IMR-90 (cell line): ENCODE measurements around the gene GRM8. TPM values are rescaled to one million over a fixed set of nuclear protein-coding genes. Genes with fewer than 3 reads are reported as not detected.

Source experiments
- ATAC-seq: fragments of 200-7000 bp; cut with Tn5 transposase; 2 replicates; pipeline ENCODE4 v1.9.1; 2020; ENCODE audit warnings: low read depth, mild to moderate bottlenecking, moderate library complexity
- BruUV-seq: library from RNA; stranded (reverse); fragments of 400-500 nt; replicated peaks from 2 replicates; lab custom pipeline; 2021; lab: Mats Ljungman, UMichigan
- CTCF ChIA-PET: fragments of 300-600 bp; formaldehyde crosslinking; extraction: SDS; loops from one replicate; lab custom pipeline; 2021; ENCODE audit warnings: antibody characterized with exemption; lab: Yijun Ruan, JAX
- POLR2A ChIA-PET: fragments of 300-600 bp; sonication (Branson Sonifier 250); formaldehyde crosslinking; loops from one replicate; lab custom pipeline; 2022; ENCODE audit warnings: antibody characterized with exemption; ENCODE audit not compliant: unreplicated experiment; lab: Charles Lee
- DNase-seq: peaks from one replicate; pipeline ENCODE4 v3.0.0; 2013
- H2AFZ ChIP-seq: replicated peaks from 2 replicates; pipeline ENCODE3; 2013; ENCODE audit warnings: low read length, mild to moderate bottlenecking; ENCODE audit not compliant: poor library complexity
- H2AK5ac ChIP-seq: 2 replicates; pipeline ENCODE4 v1.6.1; 2013; ENCODE audit warnings: low read depth, low read length, inconsistent platforms
- H2AK9ac ChIP-seq: replicated peaks from 2 replicates; pipeline ENCODE3; 2013; ENCODE audit warnings: mild to moderate bottlenecking, low read depth, low read length, moderate library complexity; ENCODE audit not compliant: poor library complexity
- H2BK120ac ChIP-seq: 2 replicates; pipeline ENCODE4 v1.6.1; 2013; ENCODE audit warnings: low read depth, low read length, inconsistent platforms
- H2BK15ac ChIP-seq: 3 replicates; pipeline ENCODE4 v1.6.1; 2013; ENCODE audit warnings: low read depth, low read length, inconsistent platforms
- H2BK20ac ChIP-seq: 2 replicates; pipeline ENCODE4 v1.6.1; 2013; ENCODE audit warnings: low read depth, mild to moderate bottlenecking, inconsistent platforms, low read length, moderate library complexity
- H2BK5ac ChIP-seq: 2 replicates; pipeline ENCODE4 v1.6.1; 2013; ENCODE audit warnings: mild to moderate bottlenecking, low read depth, low read length, inconsistent platforms; ENCODE audit not compliant: poor library complexity, severe bottlenecking
- H3K14ac ChIP-seq: replicated peaks from 2 replicates; pipeline ENCODE4 v1.6.1; 2013; ENCODE audit warnings: low read depth, low read length, inconsistent platforms
- H3K18ac ChIP-seq: 2 replicates; pipeline ENCODE4 v1.6.1; 2013; ENCODE audit warnings: low read depth, low read length, control low read depth
- H3K23ac ChIP-seq: 2 replicates; pipeline ENCODE4 v1.6.1; 2013; ENCODE audit warnings: low read depth, low read length, inconsistent platforms
- H3K27ac ChIP-seq: 2 replicates; pipeline ENCODE4 v1.5.1; 2013; ENCODE audit warnings: mild to moderate bottlenecking, control low read depth, low read length; ENCODE audit not compliant: insufficient read depth
- H3K27me3 ChIP-seq: 2 replicates; pipeline ENCODE4 v1.6.1; 2013; ENCODE audit warnings: low read length; ENCODE audit not compliant: control insufficient read depth, insufficient read depth
- H3K36me3 ChIP-seq: 2 replicates; pipeline ENCODE4 v1.6.1; 2013; ENCODE audit warnings: low read length, mixed read lengths; ENCODE audit not compliant: control insufficient read depth, insufficient read depth
- H3K4ac ChIP-seq: 2 replicates; pipeline ENCODE4 v1.6.1; 2013; ENCODE audit warnings: low read depth, low read length, inconsistent platforms
- H3K4me1 ChIP-seq: 2 replicates; pipeline ENCODE4 v1.6.1; 2013; ENCODE audit warnings: low read length, mixed read lengths; ENCODE audit not compliant: control insufficient read depth, insufficient read depth
- H3K4me2 ChIP-seq: 2 replicates; pipeline ENCODE4 v1.6.1; 2013; ENCODE audit warnings: low read depth, mild to moderate bottlenecking, control low read depth, low read length, moderate library complexity
- H3K4me3 ChIP-seq: 2 replicates; pipeline ENCODE4 v1.5.1; 2013; ENCODE audit warnings: low read depth, mild to moderate bottlenecking, control low read depth, low read length, moderate library complexity; ENCODE audit not compliant: insufficient read depth
- H3K56ac ChIP-seq: 2 replicates; pipeline ENCODE4 v1.6.1; 2013; ENCODE audit warnings: low read length, inconsistent platforms; ENCODE audit not compliant: insufficient read depth; ENCODE audit errors: extremely low read depth
- H3K79me1 ChIP-seq, 2 experiments: 2 replicates each; pipeline ENCODE4 v1.6.1; 2013; ENCODE audit warnings: low read length in 2 of 2, inconsistent platforms in 1 of 2, low read depth in 1 of 2
- H3K9ac ChIP-seq: 2 replicates; pipeline ENCODE4 v1.6.1; 2013; ENCODE audit warnings: low read depth, low read length, control low read depth
- H3K9me1 ChIP-seq: 2 replicates; pipeline ENCODE4 v1.6.1; 2013; ENCODE audit warnings: low read length, inconsistent platforms; ENCODE audit not compliant: insufficient read depth
- H3K9me3 ChIP-seq: 2 replicates; pipeline ENCODE4 v1.6.1; 2013; ENCODE audit warnings: low read length; ENCODE audit not compliant: control insufficient read depth, insufficient read depth
- H4K20me1 ChIP-seq: 2 replicates; pipeline ENCODE4 v1.6.1; 2013; ENCODE audit warnings: low read length, inconsistent platforms; ENCODE audit not compliant: insufficient read depth
- H4K5ac ChIP-seq: 2 replicates; pipeline ENCODE4 v1.6.1; 2013; ENCODE audit warnings: mild to moderate bottlenecking, low read depth, low read length, control low read depth
- H4K8ac ChIP-seq, 2 experiments: 2 replicates each; pipeline ENCODE4 v1.6.1; 2013; ENCODE audit warnings: low read depth in 2 of 2, low read length in 2 of 2, control low read depth in 1 of 2, inconsistent platforms in 1 of 2
- H4K91ac ChIP-seq: 2 replicates; pipeline ENCODE4 v1.6.1; 2013; ENCODE audit warnings: low read depth, low read length, inconsistent platforms; ENCODE audit not compliant: insufficient read depth
- CEBPB ChIP-seq: IDR thresholded peaks from 2 replicates; pipeline ENCODE4 v1.6.1; 2012; ENCODE audit warnings: low read depth, low read length, improper control_type of control experiment
- CHD1 ChIP-seq: IDR thresholded peaks from 2 replicates; pipeline ENCODE4 v1.6.1; 2012; ENCODE audit warnings: low read depth, low read length, improper control_type of control experiment
- ELK1 ChIP-seq: fragments of 150-350 bp; IDR thresholded peaks from 2 replicates; pipeline ENCODE4 v1.6.1; 2016; ENCODE audit warnings: low read depth, mild to moderate bottlenecking, low read length, moderate library complexity, borderline replicate concordance
- FOS ChIP-seq: fragments of 150-350 bp; IDR thresholded peaks from 2 replicates; pipeline ENCODE4 v1.6.1; 2016; ENCODE audit warnings: low read depth, low read length
- MAFK ChIP-seq: IDR thresholded peaks from 2 replicates; pipeline ENCODE4 v1.6.1; 2012; ENCODE audit warnings: low read depth, low read length, improper control_type of control experiment
- MAZ ChIP-seq: IDR thresholded peaks from 2 replicates; pipeline ENCODE4 v1.6.1; 2012; ENCODE audit warnings: low read depth, mild to moderate bottlenecking, low read length, improper control_type of control experiment, moderate library complexity, borderline replicate concordance
- MXI1 ChIP-seq: IDR thresholded peaks from 2 replicates; pipeline ENCODE4 v1.6.1; 2012; ENCODE audit warnings: low read depth, mild to moderate bottlenecking, low read length, moderate library complexity, borderline replicate concordance
- NFE2L2 ChIP-seq: fragments of 150-350 bp; IDR thresholded peaks from 2 replicates; pipeline ENCODE4 v1.6.1; 2016; ENCODE audit warnings: low read depth, mild to moderate bottlenecking, low read length
- POLR2A ChIP-seq: IDR thresholded peaks from 2 replicates; pipeline ENCODE4 v1.6.1; 2012; ENCODE audit warnings: mild to moderate bottlenecking, low read depth, low read length
- RCOR1 ChIP-seq: IDR thresholded peaks from 2 replicates; pipeline ENCODE4 v1.6.1; 2012; ENCODE audit warnings: mild to moderate bottlenecking, low read length, improper control_type of control experiment; ENCODE audit not compliant: insufficient replicate concordance
- SMC3 ChIP-seq: fragments of 150-350 bp; IDR thresholded peaks from 2 replicates; pipeline ENCODE4 v1.6.1; 2016; ENCODE audit warnings: low read depth, mild to moderate bottlenecking, antibody characterized with exemption, low read length, moderate library complexity
- dilution Hi-C: fragments of 300-500 bp; cut with HindIII; formaldehyde crosslinking; loops from one replicate; pipeline ENCODE4 v1.14.3; 2018; ENCODE audit warnings: low sequenced_read_pairs; ENCODE audit not compliant: unreplicated experiment
- in situ Hi-C: fragments of 300-500 bp; cut with MboI; formaldehyde crosslinking; loops from 3 replicates; pipeline ENCODE4 v1.14.3; 2019; ENCODE audit warnings: low sequenced_read_pairs, inconsistent platforms, mixed read lengths
- intact Hi-C: fragments of 100-400 bp; cut with micrococcal nuclease; formaldehyde crosslinking; loops from 2 replicates; pipeline ENCODE4 v1.10.0; 2022
- polyA plus RNA-seq, 3 experiments: library from polyadenylated mRNA; depleted of rRNA; stranded (reverse); fragments of >200 nt; gene quantifications; 2 replicates each; pipeline ENCODE4 v1.2.3, GENCODE V29; 2012; ENCODE audit warnings: low replicate concordance in 1 of 3
- total RNA-seq: library from RNA; depleted of rRNA; stranded (reverse); fragments of >200 nt; gene quantifications from 2 replicates; pipeline ENCODE4 v1.2.3, GENCODE V29; 2012

GRM8 gene
- total and polyA plus RNA-seq, 2 of the 4 experiments (the other 2 are of a cell fraction) = not detected

- BruUV-seq = no TSS peak
- H3K56ac ChIP-seq = no peak overlapping the region
- ATAC-seq (no peak), DNase-seq (no peak)
- H2BK15ac ChIP-seq = no peak overlapping the region
- H3K27me3 ChIP-seq = no peaks in the 10 kb centered on the region
- H3K4me2 ChIP-seq = no peak overlapping the region
- no peak overlapping the region for H3K14ac ChIP-seq
- no peak overlapping the region for H2AK5ac ChIP-seq
- H3K9me1 ChIP-seq = no peaks in the 10 kb centered on the region
- CTCF ChIA-PET = no interaction called here
- dilution Hi-C loops = no loop called here
- no peak overlapping the region for H3K27ac ChIP-seq
- H4K8ac ChIP-seq = no peak overlapping the region
- no peaks in the 10 kb centered on the region for H4K20me1 ChIP-seq
- no peaks in the 10 kb centered on the region for H3K36me3 ChIP-seq
- no peaks in the 10 kb centered on the region for H3K79me1 ChIP-seq
- no peak overlapping the region for H3K4me3 ChIP-seq
- POLR2A ChIA-PET = no interaction called here
- no peak overlapping the region for H2BK120ac ChIP-seq
- H3K9me3 ChIP-seq = peaks cover 3% of the 10 kb centered on the region; the same call in 1 of the 2 replicates
- H4K5ac ChIP-seq = no peak overlapping the region
- no peak overlapping the region for H3K4ac ChIP-seq
- no peak for TF ChIP-seq SMC3
- TF ChIP-seq POLR2A = no peak
- TF ChIP-seq CEBPB = no peak
- TF ChIP-seq CHD1 = no peak
- TF ChIP-seq FOS = no peak
- no peak for TF ChIP-seq ELK1
- TF ChIP-seq RCOR1 = no peak
- TF ChIP-seq MXI1 = no peak
- TF ChIP-seq MAFK = no peak
- no peak for TF ChIP-seq NFE2L2
- no peak for TF ChIP-seq MAZ
- in situ Hi-C loops = no loop called here
- H2BK5ac ChIP-seq = no peak overlapping the region
- no peak overlapping the region for H4K91ac ChIP-seq
- intact Hi-C loops = no loop called here
- no peak overlapping the region for H3K9ac ChIP-seq
- no peak overlapping the region for H3K23ac ChIP-seq
- H2BK20ac ChIP-seq = no peak overlapping the region
- no peak overlapping the region for H3K18ac ChIP-seq
- H2AK9ac ChIP-seq = no peak overlapping the region
- no peak overlapping the region for H2AFZ ChIP-seq
- H3K4me1 ChIP-seq = no peaks in the 10 kb centered on the region
Observed at GRCh38 chr7:127056202-127056601, 196.5 kb downstream of the GRM8 start.
